Measurements from ENCODE around the gene SLC16A3.

DNA sequence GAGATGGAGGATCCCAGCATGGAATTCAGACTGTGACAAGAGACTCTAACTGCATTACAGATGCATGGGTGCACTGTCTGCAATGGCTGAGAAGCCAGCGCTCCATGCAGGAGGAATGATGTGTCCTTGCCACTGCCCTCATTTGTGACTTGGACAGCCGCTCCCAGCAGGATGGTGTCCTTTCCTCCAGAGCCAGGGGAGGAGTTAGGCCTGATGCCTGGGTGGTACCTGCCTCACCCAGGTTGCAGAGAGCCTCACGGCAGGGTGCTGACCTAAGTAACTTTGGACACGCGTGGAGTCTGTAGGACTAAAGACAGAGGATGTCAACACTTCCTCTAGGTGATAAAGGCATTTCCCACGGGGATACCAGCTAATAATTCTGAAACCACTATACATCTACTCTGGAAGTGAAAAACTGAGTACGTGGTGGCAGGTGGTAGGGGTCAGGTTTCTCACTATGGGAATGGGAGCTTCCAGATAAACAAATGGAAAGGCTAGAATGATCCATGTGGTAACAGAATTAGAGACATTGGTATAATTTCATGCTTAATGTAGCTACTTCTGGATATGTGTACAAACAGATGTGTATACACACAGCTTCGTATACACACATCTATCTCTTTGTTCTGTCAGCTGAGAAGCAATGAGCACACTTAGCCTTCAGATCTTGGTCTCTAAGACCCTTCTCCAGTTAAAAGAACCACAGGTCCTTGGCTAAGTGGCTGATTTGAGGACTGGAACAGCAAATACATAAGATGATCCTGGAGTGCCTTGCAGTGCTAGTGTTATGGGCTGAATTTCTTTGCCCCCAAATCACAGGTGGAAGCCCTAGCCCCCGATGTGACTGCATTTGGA lies 58.4 kb downstream of the SLC16A3 start:
- TF ChIP-seq, protein P1, sequence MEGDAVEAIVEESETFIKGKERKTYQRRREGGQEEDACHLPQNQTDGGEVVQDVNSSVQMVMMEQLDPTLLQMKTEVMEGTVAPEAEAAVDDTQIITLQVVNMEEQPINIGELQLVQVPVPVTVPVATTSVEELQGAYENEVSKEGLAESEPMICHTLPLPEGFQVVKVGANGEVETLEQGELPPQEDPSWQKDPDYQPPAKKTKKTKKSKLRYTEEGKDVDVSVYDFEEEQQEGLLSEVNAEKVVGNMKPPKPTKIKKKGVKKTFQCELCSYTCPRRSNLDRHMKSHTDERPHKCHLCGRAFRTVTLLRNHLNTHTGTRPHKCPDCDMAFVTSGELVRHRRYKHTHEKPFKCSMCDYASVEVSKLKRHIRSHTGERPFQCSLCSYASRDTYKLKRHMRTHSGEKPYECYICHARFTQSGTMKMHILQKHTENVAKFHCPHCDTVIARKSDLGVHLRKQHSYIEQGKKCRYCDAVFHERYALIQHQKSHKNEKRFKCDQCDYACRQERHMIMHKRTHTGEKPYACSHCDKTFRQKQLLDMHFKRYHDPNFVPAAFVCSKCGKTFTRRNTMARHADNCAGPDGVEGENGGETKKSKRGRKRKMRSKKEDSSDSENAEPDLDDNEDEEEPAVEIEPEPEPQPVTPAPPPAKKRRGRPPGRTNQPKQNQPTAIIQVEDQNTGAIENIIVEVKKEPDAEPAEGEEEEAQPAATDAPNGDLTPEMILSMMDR (IDR thresholded peaks at IDR 0.05; ENCODE audit: insufficient read depth, low read length): no peak
- TF ChIP-seq POLR2AphosphoS5 (IDR thresholded peaks at IDR 0.05; ENCODE audit: low read depth): no peak
- TF ChIP-seq SPI1 (IDR thresholded peaks at IDR 0.05; ENCODE audit: borderline replicate concordance, low read depth): no peak
- TF ChIP-seq, protein P2, sequence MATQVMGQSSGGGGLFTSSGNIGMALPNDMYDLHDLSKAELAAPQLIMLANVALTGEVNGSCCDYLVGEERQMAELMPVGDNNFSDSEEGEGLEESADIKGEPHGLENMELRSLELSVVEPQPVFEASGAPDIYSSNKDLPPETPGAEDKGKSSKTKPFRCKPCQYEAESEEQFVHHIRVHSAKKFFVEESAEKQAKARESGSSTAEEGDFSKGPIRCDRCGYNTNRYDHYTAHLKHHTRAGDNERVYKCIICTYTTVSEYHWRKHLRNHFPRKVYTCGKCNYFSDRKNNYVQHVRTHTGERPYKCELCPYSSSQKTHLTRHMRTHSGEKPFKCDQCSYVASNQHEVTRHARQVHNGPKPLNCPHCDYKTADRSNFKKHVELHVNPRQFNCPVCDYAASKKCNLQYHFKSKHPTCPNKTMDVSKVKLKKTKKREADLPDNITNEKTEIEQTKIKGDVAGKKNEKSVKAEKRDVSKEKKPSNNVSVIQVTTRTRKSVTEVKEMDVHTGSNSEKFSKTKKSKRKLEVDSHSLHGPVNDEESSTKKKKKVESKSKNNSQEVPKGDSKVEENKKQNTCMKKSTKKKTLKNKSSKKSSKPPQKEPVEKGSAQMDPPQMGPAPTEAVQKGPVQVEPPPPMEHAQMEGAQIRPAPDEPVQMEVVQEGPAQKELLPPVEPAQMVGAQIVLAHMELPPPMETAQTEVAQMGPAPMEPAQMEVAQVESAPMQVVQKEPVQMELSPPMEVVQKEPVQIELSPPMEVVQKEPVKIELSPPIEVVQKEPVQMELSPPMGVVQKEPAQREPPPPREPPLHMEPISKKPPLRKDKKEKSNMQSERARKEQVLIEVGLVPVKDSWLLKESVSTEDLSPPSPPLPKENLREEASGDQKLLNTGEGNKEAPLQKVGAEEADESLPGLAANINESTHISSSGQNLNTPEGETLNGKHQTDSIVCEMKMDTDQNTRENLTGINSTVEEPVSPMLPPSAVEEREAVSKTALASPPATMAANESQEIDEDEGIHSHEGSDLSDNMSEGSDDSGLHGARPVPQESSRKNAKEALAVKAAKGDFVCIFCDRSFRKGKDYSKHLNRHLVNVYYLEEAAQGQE (IDR thresholded peaks at IDR 0.05; ENCODE audit: insufficient replicate concordance, low read depth): no peak

Data from HL-60 (cell line).